Ascending aorta (tissue), 2 donors: ENCODE data around the gene CFAP20DC. TPM values are rescaled to one million over a fixed set of nuclear protein-coding genes. Genes with fewer than 3 reads are reported as not detected.

Experiments used
- DNase-seq, 2 donors: peaks; one replicate each; pipeline ENCODE4 v3.0.0-alpha.2; 2019; ENCODE audit warnings: low spot score in 2 of 2
- H3K27ac ChIP-seq, 2 donors: fragments of 200-600 bp; sonication (generic); one replicate each; pipeline ENCODE4 v1.5.1; 2016 to 2017; ENCODE audit warnings: mild to moderate bottlenecking in 1 of 2
- H3K27me3 ChIP-seq: fragments of 200-600 bp; sonication (generic); one replicate; pipeline ENCODE4 v1.5.1; 2017
- H3K36me3 ChIP-seq, 2 donors: fragments of 200-600 bp; sonication (generic); one replicate each; pipeline ENCODE4 v1.5.1; 2016
- H3K4me1 ChIP-seq, 2 donors: fragments of 200-600 bp; sonication (generic); one replicate each; pipeline ENCODE4 v1.5.1; 2016 to 2017; ENCODE audit warnings: mild to moderate bottlenecking in 1 of 2
- H3K4me3 ChIP-seq, 2 donors: fragments of 200-600 bp; sonication (generic); one replicate each; pipeline ENCODE4 v1.5.1; 2016 to 2017; ENCODE audit warnings: mild to moderate bottlenecking in 1 of 2
- H3K9me3 ChIP-seq, 2 donors: fragments of 200-600 bp; sonication (generic); one replicate each; pipeline ENCODE4 v1.5.1; 2016
- intact Hi-C: fragments of 100-400 bp; cut with DNase I; formaldehyde crosslinking; loops from one replicate; pipeline ENCODE4 v1.15.1; 2023
- total RNA-seq: library from RNA; depleted of rRNA; stranded (reverse); fragments of >200 nt; gene quantifications from one replicate; pipeline ENCODE4 v1.1.0, GENCODE V29; 2016
- TF ChIP-seq, protein P1 (sequence below), 3 experiments: fragments of 200-600 bp in 2 of 3; fragments of 450-650 bp in 1 of 3; sonication (generic) in 2 of 3; IDR thresholded peaks; one replicate each; pipeline ENCODE4 v1.5.1; 2016 to 2019; ENCODE audit warnings: antibody characterized with exemption in 3 of 3, mild to moderate bottlenecking in 1 of 3, moderate library complexity in 1 of 3

The CFAP20DC gene
- total RNA-seq, 1 donor from 2014 or later, result not detected

DNA sequence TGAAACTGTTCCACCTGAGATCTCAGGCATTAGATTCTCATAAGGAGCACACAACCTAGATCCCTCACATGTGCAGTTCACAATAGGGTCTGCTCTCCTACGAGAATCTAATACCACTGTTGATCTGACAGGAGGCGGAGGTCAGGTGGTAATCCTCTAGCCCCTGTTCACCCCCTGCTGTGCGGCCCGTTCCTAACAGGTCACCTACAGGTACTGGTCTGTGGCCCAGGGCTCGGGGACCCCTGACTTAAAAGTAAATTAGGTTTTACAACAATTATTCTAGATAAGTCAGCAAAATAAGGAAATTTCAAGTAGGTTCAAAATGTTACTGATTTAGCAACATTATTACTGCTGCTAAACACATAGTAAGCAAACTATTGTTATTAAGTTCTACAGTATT lies 58.2 kb downstream of the CFAP20DC start:
- TF ChIP-seq, protein P1, sequence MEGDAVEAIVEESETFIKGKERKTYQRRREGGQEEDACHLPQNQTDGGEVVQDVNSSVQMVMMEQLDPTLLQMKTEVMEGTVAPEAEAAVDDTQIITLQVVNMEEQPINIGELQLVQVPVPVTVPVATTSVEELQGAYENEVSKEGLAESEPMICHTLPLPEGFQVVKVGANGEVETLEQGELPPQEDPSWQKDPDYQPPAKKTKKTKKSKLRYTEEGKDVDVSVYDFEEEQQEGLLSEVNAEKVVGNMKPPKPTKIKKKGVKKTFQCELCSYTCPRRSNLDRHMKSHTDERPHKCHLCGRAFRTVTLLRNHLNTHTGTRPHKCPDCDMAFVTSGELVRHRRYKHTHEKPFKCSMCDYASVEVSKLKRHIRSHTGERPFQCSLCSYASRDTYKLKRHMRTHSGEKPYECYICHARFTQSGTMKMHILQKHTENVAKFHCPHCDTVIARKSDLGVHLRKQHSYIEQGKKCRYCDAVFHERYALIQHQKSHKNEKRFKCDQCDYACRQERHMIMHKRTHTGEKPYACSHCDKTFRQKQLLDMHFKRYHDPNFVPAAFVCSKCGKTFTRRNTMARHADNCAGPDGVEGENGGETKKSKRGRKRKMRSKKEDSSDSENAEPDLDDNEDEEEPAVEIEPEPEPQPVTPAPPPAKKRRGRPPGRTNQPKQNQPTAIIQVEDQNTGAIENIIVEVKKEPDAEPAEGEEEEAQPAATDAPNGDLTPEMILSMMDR (IDR thresholded peaks at IDR 0.05), result no peak
- no peak for DNase-seq
- Histone ChIP-seq H3K27me3 (no peaks in the 10 kb centered on the region), H3K36me3 (no peaks in the 10 kb centered on the region), H3K27ac (no peak overlapping the region), H3K9me3 (no peaks in the 10 kb centered on the region), H3K4me1 (no peaks in the 10 kb centered on the region), H3K4me3 (no peak overlapping the region)
- intact Hi-C loops, result no loop called here

DNA sequence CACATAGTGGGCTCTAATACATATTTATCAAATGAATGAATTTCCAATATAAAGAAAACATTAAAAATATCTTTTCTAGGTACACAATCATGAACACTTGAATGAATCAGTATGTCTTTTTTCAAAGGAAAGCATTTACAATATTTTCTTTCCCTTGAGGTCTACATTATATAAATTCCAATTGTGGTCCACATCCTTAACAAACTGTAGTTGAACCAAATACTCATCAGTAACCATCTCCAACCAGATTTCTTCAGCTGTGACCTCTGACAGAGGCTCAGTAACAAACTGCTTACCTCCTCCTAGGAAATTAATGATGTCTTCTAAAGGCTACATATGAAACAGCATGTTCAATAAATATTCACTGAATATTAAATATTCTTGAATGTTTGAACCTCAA lies 58.8 kb downstream of the CFAP20DC start:
- H3K27me3 ChIP-seq, result no peaks in the 10 kb centered on the region
- no peak overlapping the region for H3K4me3 ChIP-seq
- H3K4me1 ChIP-seq, result no peaks in the 10 kb centered on the region
- intact Hi-C loops, result no loop called here
- TF ChIP-seq, protein P1 (IDR thresholded peaks at IDR 0.05), result no peak
- no peaks in the 10 kb centered on the region for H3K36me3 ChIP-seq
- H3K27ac ChIP-seq, result no peak overlapping the region
- no peaks in the 10 kb centered on the region for H3K9me3 ChIP-seq
- DNase-seq, result no peak

DNA sequence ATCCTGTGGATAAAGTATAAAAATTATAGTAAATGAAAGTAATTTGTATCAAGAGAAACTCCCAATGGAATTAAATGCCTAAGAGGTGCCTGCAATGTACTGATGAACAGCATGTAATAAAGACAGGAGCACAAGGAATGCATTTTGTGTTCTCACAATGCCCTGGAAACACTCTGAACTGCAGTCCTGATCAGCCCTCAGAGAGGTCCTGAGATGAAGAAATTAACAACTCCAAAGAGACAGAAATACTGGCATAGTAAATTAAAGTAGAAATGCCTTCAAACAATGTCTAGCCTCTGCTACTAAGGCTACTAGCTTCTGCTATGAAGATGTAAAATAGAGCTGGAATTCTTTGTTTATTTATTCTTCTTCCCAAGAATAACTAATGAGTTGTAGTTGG lies 59.9 kb downstream of the CFAP20DC start:
- DNase-seq, result no peak
- intact Hi-C loops, result no loop called here
- Histone ChIP-seq H3K9me3 (no peaks in the 10 kb centered on the region), H3K4me1 (no peaks in the 10 kb centered on the region), H3K36me3 (no peaks in the 10 kb centered on the region), H3K4me3 (no peak overlapping the region), H3K27ac (no peak overlapping the region), H3K27me3 (no peaks in the 10 kb centered on the region)
- TF ChIP-seq, protein P1 (IDR thresholded peaks at IDR 0.05), result no peak

DNA sequence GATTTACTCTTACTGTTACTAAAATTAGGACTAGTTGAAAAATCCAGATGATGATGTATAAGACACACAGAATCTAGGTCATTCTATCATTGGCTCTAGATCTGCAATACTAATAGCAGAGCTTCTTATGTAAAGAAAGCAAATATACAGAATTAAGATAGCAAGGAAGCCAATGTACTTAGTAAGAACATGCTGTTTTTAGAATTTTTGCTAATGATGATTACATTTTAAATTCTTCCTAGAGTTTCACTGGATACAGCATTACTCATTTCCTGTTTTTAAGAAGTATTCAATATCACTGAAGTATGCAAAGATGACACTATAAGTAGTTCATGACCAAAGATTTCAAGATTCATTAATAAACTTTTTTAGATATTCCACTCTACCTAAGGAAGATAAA lies 60.7 kb downstream of the CFAP20DC start:
- no peak overlapping the region for H3K27ac ChIP-seq
- no peaks in the 10 kb centered on the region for H3K36me3 ChIP-seq
- no peak overlapping the region for H3K4me3 ChIP-seq
- H3K9me3 ChIP-seq, result no peaks in the 10 kb centered on the region
- H3K4me1 ChIP-seq, result no peaks in the 10 kb centered on the region
- no peaks in the 10 kb centered on the region for H3K27me3 ChIP-seq
- TF ChIP-seq, protein P1 (IDR thresholded peaks at IDR 0.05), result no peak
- no peak for DNase-seq
- intact Hi-C loops, result no loop called here

DNA sequence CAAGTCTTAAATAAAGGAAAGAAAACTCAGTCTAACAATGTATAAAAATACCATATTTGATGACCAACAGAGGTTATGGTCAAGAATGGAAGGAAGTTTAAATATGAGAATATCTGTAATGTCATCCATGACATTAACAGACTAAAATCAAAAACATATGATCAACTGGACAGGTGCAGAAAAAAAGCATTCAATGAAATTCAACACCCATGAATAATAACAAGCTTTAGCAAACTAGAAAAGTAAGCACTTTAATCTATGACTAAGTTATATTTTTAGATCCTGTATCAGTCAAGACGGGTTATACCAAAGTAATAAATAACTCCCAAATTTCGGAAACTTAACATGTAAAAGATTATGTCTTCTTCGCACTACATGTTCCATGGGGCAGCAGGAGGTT lies 61.8 kb downstream of the CFAP20DC start:
- DNase-seq, result no peak
- Histone ChIP-seq H3K36me3 (no peaks in the 10 kb centered on the region), H3K27me3 (no peaks in the 10 kb centered on the region), H3K4me3 (no peak overlapping the region), H3K9me3 (no peaks in the 10 kb centered on the region), H3K4me1 (no peaks in the 10 kb centered on the region), H3K27ac (no peak overlapping the region)
- TF ChIP-seq, protein P1 (IDR thresholded peaks at IDR 0.05), result no peak
- intact Hi-C loops, result no loop called here

DNA sequence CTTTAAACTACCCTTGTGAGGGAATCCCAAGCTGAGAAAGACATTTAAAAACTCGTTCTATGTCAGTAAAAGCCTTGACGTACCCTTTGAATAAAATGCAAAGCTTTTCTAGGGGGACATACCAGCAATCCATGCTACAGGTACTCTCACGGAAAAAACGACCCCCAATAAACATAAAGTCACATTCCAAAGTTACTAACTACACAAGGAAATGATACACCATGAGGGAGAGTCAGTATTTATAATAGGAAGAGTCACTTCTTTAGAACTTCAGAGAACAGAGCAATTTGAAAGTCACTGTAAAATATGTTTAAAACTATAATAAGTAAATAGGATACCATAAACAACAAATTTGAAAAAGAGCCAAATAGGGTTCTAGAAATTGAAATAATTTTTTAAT lies 63.2 kb downstream of the CFAP20DC start:
- no peak overlapping the region for H3K4me3 ChIP-seq
- TF ChIP-seq, protein P1 (IDR thresholded peaks at IDR 0.05), result no peak
- H3K9me3 ChIP-seq, result no peaks in the 10 kb centered on the region
- H3K27ac ChIP-seq, result no peak overlapping the region
- H3K4me1 ChIP-seq, result no peaks in the 10 kb centered on the region
- DNase-seq, result no peak
- no peaks in the 10 kb centered on the region for H3K27me3 ChIP-seq
- intact Hi-C loops, result no loop called here
- no peaks in the 10 kb centered on the region for H3K36me3 ChIP-seq
